Fibroblast of lung (primary cell): ENCODE data around the gene LACRT. TPM values are rescaled to one million over a fixed set of nuclear protein-coding genes. Genes with fewer than 3 reads are reported as not detected.

ENCODE experiments used
- DNase-seq, 2 donors: peaks; one replicate each; pipeline versions ENCODE4 v3.0.0 to v3.0.0-alpha.2; 2010; ENCODE audit warnings: low read depth in 2 of 2
- H2AFZ ChIP-seq: 2 replicates; pipeline ENCODE4 v1.5.1; 2012; ENCODE audit warnings: low read length, control low read depth, inconsistent platforms
- H3K27ac ChIP-seq: 2 replicates; pipeline ENCODE4 v1.5.1; 2011; ENCODE audit warnings: low read length, control low read depth; ENCODE audit not compliant: insufficient read depth
- H3K27me3 ChIP-seq: 2 replicates; pipeline ENCODE4 v1.5.1; 2011; ENCODE audit warnings: mild to moderate bottlenecking, low read length; ENCODE audit not compliant: control insufficient read depth, insufficient read depth
- H3K36me3 ChIP-seq: 2 replicates; pipeline ENCODE4 v1.5.1; 2011; ENCODE audit warnings: low read length; ENCODE audit not compliant: control insufficient read depth, insufficient read depth
- H3K4me1 ChIP-seq: 2 replicates; pipeline ENCODE4 v1.5.1; 2011; ENCODE audit warnings: low read length; ENCODE audit not compliant: control insufficient read depth, insufficient read depth; ENCODE audit errors: extremely low read depth
- H3K4me2 ChIP-seq: 2 replicates; pipeline ENCODE4 v1.5.1; 2011; ENCODE audit warnings: low read length, control low read depth; ENCODE audit not compliant: insufficient read depth; ENCODE audit errors: extremely low read depth
- H3K4me3 ChIP-seq, 4 experiments: fragments of 200-600 bp in 1 of 4; sonication (generic) in 1 of 4; replicated peaks in 1 of 4; 2 replicates each; pipeline ENCODE4 v1.5.1; 2011 to 2016; ENCODE audit warnings: low read length in 4 of 4, low read depth in 3 of 4, mild to moderate bottlenecking in 3 of 4, control low read depth in 2 of 4, inconsistent platforms in 1 of 4, mixed read lengths in 1 of 4; ENCODE audit not compliant: insufficient read depth in 1 of 4; ENCODE audit errors: control extremely low read depth in 1 of 4
- H3K79me2 ChIP-seq: 2 replicates; pipeline ENCODE4 v1.5.1; 2012; ENCODE audit warnings: mild to moderate bottlenecking, low read length, inconsistent platforms; ENCODE audit not compliant: control insufficient read depth, insufficient read depth
- H3K9ac ChIP-seq: 2 replicates; pipeline ENCODE4 v1.5.1; 2011; ENCODE audit warnings: mild to moderate bottlenecking, low read length, control low read depth; ENCODE audit not compliant: insufficient read depth
- H3K9me3 ChIP-seq: 2 replicates; pipeline ENCODE4 v1.5.1; 2012; ENCODE audit warnings: low read depth, low read length; ENCODE audit not compliant: control insufficient read depth, insufficient read depth
- H4K20me1 ChIP-seq: 2 replicates; pipeline ENCODE4 v1.5.1; 2011; ENCODE audit warnings: low read length; ENCODE audit not compliant: control insufficient read depth, insufficient read depth; ENCODE audit errors: extremely low read depth
- EZH2 ChIP-seq: IDR thresholded peaks from 2 replicates; pipeline ENCODE4 v1.5.1; 2012; ENCODE audit warnings: low read length, control low read depth, mild to moderate bottlenecking; ENCODE audit errors: missing control alignments
- polyA plus RNA-seq, 2 donors: library from polyadenylated mRNA; depleted of rRNA in 1 of 2; stranded (reverse) in 1 of 2; unstranded in 1 of 2; fragments of >200 nt; gene quantifications; 2 replicates each; pipeline ENCODE4 v1.2.1, GENCODE V29; 2011 to 2012; ENCODE audit warnings: missing spikeins in 1 of 2
- total RNA-seq: library from RNA; depleted of rRNA; stranded (reverse); fragments of >200 nt; gene quantifications from 2 replicates; pipeline ENCODE4 v1.2.1, GENCODE V29; 2014
- TF ChIP-seq, protein P1 (sequence below), 2 donors: IDR thresholded peaks in 1 of 2; conservative IDR thresholded peaks in 1 of 2; 1 replicate in 1 of 2; 2 replicates in 1 of 2; pipeline ENCODE4 v1.5.1; 2011 to 2012; ENCODE audit warnings: low read length in 2 of 2, control low read depth in 1 of 2, inconsistent platforms in 1 of 2, low read depth in 1 of 2, mild to moderate bottlenecking in 1 of 2

Gene LACRT
- total and polyA plus RNA-seq, 2 donors (not counting 1 experiment from before 2014, with no cell fraction given) = not detected

DNA sequence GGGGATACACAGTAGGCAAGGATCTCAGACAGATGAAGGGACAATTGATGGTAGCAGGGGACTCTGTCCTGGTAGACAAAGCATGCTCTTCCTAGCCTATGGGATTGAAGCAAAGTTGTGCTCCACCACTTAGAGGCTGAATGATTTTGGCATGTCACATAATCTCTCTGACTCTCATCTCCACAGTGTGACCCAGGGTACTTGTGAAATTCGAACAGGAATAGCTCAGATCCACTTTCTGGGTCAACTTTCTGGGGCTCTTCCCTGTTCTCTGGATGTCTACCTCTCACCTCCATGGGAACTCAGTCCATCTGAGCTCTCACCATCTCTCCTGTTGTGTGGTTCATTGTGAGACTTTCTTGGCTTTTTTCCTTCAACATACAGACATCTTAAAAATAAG, 15.1 kb upstream of the LACRT start:
- TF ChIP-seq EZH2 = no peak
- TF ChIP-seq, protein P1, sequence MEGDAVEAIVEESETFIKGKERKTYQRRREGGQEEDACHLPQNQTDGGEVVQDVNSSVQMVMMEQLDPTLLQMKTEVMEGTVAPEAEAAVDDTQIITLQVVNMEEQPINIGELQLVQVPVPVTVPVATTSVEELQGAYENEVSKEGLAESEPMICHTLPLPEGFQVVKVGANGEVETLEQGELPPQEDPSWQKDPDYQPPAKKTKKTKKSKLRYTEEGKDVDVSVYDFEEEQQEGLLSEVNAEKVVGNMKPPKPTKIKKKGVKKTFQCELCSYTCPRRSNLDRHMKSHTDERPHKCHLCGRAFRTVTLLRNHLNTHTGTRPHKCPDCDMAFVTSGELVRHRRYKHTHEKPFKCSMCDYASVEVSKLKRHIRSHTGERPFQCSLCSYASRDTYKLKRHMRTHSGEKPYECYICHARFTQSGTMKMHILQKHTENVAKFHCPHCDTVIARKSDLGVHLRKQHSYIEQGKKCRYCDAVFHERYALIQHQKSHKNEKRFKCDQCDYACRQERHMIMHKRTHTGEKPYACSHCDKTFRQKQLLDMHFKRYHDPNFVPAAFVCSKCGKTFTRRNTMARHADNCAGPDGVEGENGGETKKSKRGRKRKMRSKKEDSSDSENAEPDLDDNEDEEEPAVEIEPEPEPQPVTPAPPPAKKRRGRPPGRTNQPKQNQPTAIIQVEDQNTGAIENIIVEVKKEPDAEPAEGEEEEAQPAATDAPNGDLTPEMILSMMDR (conservative IDR thresholded peaks at IDR 0.05 in 1 of 2, IDR thresholded peaks at IDR 0.05 in 1 of 2; ENCODE audit: low read depth in 1 of 2, low read length in 2 of 2) = no peak
- H2AFZ ChIP-seq = no peak overlapping the region
- no peak overlapping the region for H3K27ac ChIP-seq
- H3K79me2 ChIP-seq = no peaks in the 10 kb centered on the region
- H3K4me2 ChIP-seq = no peak overlapping the region
- no peaks in the 10 kb centered on the region for H3K4me1 ChIP-seq
- DNase-seq = no peak
- no peak overlapping the region for H3K4me3 ChIP-seq
- no peak overlapping the region for H3K9ac ChIP-seq
- H3K9me3 ChIP-seq = no peaks in the 10 kb centered on the region
- H3K36me3 ChIP-seq = no peaks in the 10 kb centered on the region
- H4K20me1 ChIP-seq = no peaks in the 10 kb centered on the region
- no peaks in the 10 kb centered on the region for H3K27me3 ChIP-seq

DNA sequence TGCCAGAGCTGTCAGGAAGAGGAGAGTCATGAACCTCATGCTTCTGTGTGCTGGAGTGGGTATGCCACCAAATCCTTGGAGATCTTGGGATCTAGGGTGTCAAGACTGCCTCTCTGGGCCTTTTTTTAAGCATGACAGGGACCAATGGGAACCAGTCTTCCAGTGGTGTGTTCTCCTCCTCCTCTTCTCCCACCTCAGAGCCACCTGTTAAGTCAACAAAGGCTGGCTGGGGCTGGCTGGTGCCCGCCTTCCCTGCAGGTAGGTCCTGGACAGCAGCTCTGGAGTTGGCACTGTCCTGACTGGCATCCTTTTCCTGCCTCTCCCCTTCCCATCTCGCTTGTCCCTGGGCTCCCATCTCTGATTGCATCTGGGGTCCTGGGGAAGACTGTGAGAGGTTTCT, 13.6 kb upstream of the LACRT start, which contains the start of gene DCD:
Gene DCD, minus strand, starts transcription at position 101 of the 400 bp plus-strand sequence. Its CDS starts 62 bp downstream, at position 39.
- Histone ChIP-seq H3K27ac (no peak within 1 kb of the TSS), H3K4me1 (no peaks in the 10 kb centered on the region), H3K79me2 (no peaks in the 10 kb centered on the region), H3K4me2 (no peak within 1 kb of the TSS), H3K9ac (no peak within 1 kb of the TSS), H2AFZ (no peak within 1 kb of the TSS), H3K4me3 (no peak within 1 kb of the TSS), H3K27me3 (no peaks in the 10 kb centered on the region), H3K9me3 (no peaks in the 10 kb centered on the region), H3K36me3 (no peaks in the 10 kb centered on the region), H4K20me1 (no peaks in the 10 kb centered on the region)
- DNase-seq = no peak
- TF ChIP-seq, protein P1 (conservative IDR thresholded peaks at IDR 0.05 in 1 of 2, IDR thresholded peaks at IDR 0.05 in 1 of 2; ENCODE audit: low read depth in 1 of 2, low read length in 2 of 2) = no peak
- no peak for TF ChIP-seq EZH2

DNA sequence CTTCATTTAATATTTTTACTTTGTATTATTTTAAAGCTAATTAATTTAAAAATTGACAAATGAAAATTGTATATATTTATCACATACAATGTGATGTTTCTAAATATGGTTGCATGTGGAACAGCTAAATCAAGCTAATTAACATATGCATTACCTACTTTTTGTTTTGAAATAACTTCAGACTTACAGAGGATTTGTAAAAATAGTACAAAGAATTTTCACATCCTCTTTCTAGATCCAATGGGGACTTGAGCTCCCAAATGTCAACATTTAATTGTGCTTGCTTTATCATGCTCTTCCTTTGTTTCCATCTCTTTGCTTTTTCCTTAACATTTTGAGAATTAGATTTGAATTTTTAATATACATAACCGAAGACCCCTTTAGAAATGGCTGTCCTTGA, 6.9 kb upstream of the LACRT start:
- no peaks in the 10 kb centered on the region for H3K36me3 ChIP-seq
- H3K4me3 ChIP-seq = no peak overlapping the region
- DNase-seq = no peak
- TF ChIP-seq, protein P1 (conservative IDR thresholded peaks at IDR 0.05 in 1 of 2, IDR thresholded peaks at IDR 0.05 in 1 of 2; ENCODE audit: low read depth in 1 of 2, low read length in 2 of 2) = no peak
- no peak for TF ChIP-seq EZH2
- H4K20me1 ChIP-seq = no peaks in the 10 kb centered on the region
- no peak overlapping the region for H3K9ac ChIP-seq
- no peak overlapping the region for H3K27ac ChIP-seq
- no peak overlapping the region for H2AFZ ChIP-seq
- no peak overlapping the region for H3K4me2 ChIP-seq
- no peaks in the 10 kb centered on the region for H3K27me3 ChIP-seq
- no peaks in the 10 kb centered on the region for H3K4me1 ChIP-seq
- H3K79me2 ChIP-seq = no peaks in the 10 kb centered on the region
- H3K9me3 ChIP-seq = no peaks in the 10 kb centered on the region
